Measurements from ENCODE around the gene TMEM147.

Gene TMEM147

DNA sequence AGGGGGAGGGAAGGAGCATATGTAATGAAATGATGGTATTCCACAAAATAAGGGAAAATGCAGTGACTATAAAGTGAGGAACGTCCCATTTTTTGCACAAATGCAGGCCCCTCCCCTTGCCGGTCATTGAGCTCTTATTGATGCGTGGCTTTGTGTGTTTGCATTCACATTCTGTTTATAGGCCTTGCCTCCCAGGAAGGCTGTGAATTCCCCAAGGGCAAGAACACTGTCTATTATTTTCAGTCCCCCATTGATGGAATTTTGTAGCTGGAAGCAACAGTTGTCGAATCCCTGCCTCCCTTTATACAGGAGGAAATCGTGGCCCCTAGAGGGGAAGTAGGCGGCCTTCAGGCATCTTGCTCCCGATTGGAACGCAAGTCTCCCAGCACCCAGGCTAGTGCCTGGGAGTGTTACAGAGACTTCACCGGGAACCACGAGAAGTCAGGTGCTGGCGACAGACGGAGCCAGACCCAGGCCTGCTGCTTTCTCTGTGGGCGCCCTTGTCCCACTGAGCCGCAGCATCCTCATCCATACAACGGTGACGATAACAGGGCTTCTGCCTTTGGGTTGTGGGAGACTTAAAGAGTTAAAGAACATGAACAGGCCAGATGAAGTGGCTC lies 24.2 kb upstream of the TMEM147 start:
- no peak for DNase-seq

GRCh38 chr19:35522745-35523327 lies 22.6 kb upstream of the TMEM147 start:
- DNase-seq, result no peak

DNA sequence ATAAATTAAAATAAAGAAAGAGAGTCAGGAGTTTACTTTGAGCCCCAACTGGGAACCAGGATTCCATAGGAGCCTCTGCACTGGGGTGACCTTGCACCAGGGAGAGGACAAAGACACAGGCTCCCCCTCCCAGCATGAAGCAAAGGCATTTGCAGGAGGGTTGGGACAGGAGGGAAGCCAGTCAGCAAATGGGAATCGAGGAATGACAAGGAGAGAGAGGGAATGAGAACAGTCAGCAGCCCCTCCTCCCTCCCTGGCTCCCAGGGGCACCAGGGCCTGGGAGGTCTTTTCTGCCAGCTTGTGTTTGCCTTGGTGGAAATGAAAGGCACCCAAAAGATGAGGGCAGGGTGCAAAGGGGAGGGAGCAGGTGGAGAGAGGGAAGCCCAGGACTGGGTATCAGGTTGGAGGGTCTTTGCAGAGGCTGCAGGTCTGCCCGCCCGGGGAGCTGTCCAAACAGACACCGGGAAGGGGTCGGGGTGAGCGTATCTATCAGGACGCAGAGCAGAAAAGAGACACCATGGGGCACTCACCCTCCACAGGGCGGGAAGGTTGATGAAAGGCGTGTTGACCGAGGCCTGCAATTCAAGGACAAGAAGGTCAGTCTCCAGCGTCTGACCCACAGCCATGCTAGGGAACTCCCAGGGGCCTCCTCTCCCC lies 21.1 kb upstream of the TMEM147 start:
- DNase-seq, result no peak

- DNase-seq, result no peak
Measured at GRCh38 chr19:35525873-35526272, 19.6 kb upstream of the TMEM147 start.

DNA sequence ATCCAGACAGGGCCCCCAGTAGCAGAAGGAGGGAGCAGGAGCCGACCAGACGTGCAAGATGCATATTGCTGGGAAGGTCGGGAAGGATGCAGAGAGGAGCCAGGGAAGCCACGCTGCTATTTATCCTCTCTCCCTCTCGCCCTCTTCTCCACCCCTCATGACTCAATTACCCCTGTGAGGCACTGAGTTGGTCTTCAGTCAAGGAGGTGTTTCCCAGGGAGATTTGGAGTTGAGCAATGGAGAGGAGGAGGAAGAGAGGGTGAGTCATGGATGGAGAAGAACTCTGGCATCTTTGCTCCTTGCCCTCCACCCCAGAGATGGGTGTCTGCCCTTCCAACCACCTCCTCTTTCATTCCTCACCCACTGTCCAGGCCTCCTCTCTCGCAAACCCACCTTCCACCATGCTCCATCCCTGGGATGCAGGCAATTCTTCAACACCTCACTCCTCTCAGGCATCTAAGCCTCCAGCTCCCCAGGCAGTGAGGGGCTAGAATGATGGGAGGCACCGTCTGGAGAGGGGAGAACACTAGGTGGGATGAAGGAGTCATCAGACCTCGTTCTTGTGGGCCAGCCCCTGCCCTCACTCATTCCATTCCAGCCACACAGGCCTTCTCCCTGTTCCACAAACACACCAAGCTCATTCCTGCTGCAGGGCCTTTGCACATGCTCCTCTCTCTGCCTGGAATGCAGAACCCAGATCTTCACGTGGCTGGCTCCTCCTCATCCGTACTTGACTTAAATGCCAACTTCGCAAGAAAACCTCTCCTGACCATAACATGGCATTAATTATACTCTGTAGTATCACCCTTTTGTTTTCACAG lies 17.0 kb upstream of the TMEM147 start, which contains the start of gene SBSN:
TSS of gene SBSN (minus strand) at position 94 of the 821 bp plus-strand sequence. CDS start at position 64, 30 bp downstream.
- no peak for DNase-seq

DNA sequence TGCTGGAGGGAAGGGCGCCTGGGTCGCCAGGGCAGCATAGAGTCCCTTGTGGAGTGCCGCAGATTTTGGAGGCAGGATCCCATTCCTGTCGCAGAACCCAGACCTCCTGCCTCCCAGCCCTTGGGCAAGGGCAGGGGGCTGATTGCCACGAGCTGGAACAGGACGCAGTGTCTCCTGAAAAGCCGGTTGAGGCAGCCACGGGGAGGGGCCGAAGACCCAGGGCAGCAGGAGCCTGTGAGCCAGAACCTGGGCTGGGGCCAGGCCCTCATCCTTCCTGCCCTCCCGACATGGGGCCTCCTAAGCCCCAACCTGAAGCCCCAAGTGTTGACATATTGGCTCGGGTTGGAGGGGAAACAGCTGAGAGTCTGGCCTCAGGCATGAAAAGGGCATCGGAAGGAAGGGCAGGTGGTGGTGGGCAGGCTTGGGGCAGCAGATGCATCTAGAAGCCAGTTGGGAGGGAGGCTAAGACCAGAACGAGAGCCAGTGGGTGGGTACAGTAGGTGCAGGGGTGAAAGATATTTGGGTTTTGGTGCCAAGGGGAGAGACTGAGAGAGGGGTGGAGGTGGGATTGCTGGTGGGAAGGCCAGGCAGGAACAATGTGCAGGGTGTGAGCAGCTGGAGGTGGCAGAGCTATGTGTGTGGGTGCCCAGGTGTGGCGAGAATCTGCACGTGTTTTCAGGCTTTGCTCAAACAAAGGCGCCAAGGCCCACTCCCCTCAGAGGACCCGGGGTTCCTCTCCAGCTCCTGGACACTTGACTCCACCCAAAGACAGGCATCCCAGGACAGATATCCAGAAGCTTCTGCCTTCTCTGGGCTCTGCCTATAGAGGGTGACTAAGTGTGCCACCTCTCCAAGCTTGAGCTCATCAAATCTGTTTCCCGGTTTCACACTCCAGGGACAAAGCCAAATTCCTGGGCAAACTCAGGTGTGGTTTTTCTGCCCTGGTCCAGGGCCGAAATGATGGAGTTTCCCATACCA lies 15.9 kb upstream of the TMEM147 start:
- no peak for DNase-seq

DNA sequence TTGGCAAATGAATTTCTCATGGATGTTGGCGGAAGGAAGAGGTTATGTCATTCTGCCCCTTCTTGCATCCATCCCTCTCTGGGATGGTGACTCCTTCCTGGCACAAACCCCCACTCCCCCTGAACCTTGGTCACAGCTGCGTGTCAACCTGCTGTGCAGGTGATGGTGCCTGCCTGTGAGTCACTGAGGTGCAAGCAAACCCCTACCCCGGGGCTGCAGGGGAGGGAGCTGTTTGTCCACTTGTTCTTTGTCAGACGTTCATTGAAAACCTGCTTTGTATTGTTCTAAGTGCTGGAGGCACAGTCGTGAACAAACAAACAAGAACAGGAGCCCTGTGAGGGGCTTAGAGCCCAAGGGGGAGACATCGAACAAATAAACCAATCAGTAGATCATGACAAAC lies 14.1 kb upstream of the TMEM147 start:
- no peak for DNase-seq

DNA sequence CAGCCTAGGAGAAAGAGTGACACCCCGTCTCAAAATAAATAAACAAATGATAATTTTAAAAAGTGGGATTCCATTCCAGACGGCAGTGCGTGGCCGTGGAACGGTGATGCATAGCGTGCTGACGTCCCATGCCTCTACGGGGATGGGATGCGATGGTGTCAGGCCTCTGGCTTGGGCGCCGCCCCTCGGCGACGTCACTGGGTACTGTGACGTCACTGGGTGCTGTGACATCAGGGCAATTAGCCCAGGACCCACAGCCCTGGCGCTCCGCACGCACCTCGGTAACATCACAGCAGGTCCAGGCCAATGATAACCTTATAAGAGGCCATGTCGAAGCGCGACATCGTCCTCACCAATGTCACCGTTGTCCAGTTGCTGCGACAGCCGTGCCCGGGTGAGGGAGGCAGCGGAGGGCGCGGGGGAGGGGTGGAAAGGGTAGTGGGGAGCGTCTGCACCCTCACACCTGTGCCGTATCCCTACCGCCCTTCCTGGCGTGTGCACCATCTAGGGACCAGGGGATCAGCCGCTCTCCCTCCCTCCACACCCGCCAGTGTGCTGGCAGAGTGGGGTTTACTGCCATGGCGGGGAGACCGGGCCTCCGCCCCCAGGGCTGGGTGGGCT lies 12.1 kb upstream of the TMEM147 start, which contains the start of gene GAPDHS:
TSS of gene GAPDHS (plus strand) at position 256 of the 621 bp plus-strand sequence. CDS start at position 328, 72 bp downstream.
- DNase-seq, result no peak

GRCh38 chr19:35533822-35534392 lies 11.5 kb upstream of the TMEM147 start:
- no peak for DNase-seq

GRCh38 chr19:35534803-35535480 lies 10.5 kb upstream of the TMEM147 start:
- no peak for DNase-seq

DNA sequence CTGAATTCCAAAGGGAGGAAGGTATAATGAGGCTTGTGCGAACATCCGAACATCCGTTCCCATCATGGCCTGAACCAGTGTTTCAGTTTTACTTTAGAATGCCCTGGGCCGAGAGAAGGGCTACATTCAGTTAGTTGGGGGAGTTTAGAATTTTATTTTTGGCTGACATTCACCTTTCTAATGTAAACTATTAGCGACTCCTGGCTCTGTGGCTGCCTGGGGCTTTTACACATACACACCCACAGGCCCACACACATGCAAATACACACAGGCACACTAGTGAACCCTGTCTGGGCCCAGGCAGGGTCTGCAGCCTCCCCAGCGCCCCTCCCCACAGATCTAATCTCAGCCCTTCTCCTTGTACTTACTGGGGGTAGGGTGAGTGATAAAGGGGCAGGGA lies 6.1 kb upstream of the TMEM147 start:
- no peak for DNase-seq

GRCh38 chr19:35539850-35540249 lies 5.6 kb upstream of the TMEM147 start:
- DNase-seq, result no peak

DNA sequence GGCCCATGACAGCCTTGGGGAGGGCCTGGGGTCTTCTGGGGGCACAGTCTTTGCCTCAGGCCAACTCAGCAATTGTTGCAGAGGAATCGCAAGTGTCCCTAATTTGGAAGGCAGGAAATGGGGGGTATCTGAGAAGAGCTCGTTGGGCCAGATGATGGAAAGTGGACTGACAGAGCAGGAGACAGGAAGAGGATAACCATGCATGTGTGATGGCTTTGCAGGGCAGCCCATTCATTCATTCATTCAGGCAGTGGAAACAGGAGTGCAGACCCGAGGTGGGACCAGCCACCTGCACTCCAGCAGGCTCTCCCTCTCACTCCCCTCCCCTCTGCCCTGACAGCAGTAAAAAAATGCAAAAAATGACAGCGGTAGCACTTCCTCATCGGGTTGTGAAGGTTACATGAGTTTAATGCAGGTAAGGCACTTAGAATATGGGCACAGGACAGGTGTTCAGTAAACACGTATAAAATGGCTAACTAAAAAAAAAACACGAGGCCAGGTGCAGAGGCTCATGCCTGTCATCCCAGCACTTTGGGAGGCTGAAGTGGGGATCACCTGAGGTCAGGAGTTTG lies 5.0 kb upstream of the TMEM147 start:
- DNase-seq, result no peak

DNA sequence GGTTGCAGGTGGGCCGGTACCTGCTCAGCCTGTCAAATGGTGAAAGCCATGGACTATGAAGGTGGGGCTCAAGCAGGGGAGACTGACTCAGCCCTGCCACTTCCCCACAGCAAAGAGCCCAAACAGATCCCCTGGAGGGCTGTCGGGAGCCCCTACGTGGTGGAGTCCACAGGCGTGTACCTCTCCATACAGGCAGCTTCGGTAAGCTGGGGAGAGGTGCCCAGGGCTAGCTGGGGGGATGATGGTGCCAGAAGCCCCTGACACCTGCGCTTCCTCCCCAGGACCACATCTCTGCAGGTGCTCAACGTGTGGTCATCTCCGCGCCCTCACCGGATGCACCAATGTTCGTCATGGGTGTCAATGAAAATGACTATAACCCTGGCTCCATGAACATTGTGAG lies 3.2 kb upstream of the TMEM147 start:
- DNase-seq, result no peak

GRCh38 chr19:35543280-35544109 lies 1.9 kb upstream of the TMEM147 start:
- DNase-seq, result no peak

GRCh38 chr19:35544110-35544802 lies 1.2 kb upstream of the TMEM147 start:
- DNase-seq, result no peak

- peak; percentile 25 for DNase-seq
Measured at GRCh38 chr19:35545855-35546381, 492 bp downstream of the TMEM147 start.

GRCh38 chr19:35546532-35546931 lies 1.1 kb downstream of the TMEM147 start:
- no peak for DNase-seq
